Hindlimb muscle (tissue), 1 donor: ENCODE results near the gene PRR33. TPM values are rescaled to one million over a fixed set of nuclear protein-coding genes. Genes with fewer than 3 reads are reported as not detected.
"Not testable (repeated sequence)": the region's sequence is repeated elsewhere in the genome, so short reads cannot be mapped to it uniquely, and the experiment has no call there.

ENCODE experiments used
- DNase-seq: peaks from one replicate; pipeline ENCODE4 v3.0.0-alpha.2; 2013
- polyA plus RNA-seq: library from polyadenylated mRNA; unstranded; fragments of 120-200 nt; gene quantifications from one replicate; pipeline ENCODE4 v1.2.1, GENCODE V29; 2013; ENCODE audit not compliant: insufficient read length

PRR33 gene
- polyA plus RNA-seq: 7.2 TPM

GRCh38 chr11:1891831-1892115 is at the start of gene PRR33:
Gene PRR33 (minus strand): TSS chr11:1891895. CDS start chr11:1890584, 1,311 bp downstream.
- no peak for DNase-seq

GRCh38 chr11:1939788-1940187 is 48.1 kb upstream of the PRR33 start:
- not testable (repeated sequence) for DNase-seq

DNA sequence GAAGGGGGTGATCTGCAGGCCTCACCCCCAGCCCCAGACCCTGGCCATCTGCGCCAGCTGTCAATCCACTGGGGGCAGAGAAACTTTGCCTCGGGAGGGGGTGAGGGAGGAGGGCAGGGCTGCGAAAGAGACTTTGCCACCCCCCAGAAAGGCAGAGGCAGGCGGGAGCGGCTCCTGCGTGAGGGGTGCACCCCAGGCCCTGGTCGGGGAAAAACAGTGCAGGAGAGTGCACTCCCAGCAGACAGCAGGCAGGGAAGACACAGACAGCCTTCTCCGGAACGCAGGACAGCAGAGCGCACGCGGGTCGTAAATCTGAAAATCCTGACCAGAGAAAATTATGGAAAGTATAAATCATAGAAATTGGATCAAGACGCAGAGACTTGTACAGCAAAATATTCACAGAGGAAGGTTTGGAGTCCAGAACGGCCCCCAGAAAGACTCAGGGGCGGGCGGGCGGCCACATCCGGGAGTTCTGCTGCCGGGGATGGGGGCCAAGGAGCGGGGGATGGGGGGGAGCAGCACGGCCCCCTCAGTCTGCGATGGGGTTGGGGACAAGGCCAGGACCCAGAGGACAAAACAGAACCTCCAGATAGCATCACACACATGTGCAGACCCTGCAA is 47.4 kb upstream of the PRR33 start:
- peak; percentile 74 for DNase-seq

GRCh38 chr11:1938343-1939005 is 46.8 kb upstream of the PRR33 start:
- no peak for DNase-seq

GRCh38 chr11:1937616-1938342 is 46.1 kb upstream of the PRR33 start:
- DNase-seq: no peak

- no peak for DNase-seq
Observed at GRCh38 chr11:1936781-1937615, 45.3 kb upstream of the PRR33 start.

DNA sequence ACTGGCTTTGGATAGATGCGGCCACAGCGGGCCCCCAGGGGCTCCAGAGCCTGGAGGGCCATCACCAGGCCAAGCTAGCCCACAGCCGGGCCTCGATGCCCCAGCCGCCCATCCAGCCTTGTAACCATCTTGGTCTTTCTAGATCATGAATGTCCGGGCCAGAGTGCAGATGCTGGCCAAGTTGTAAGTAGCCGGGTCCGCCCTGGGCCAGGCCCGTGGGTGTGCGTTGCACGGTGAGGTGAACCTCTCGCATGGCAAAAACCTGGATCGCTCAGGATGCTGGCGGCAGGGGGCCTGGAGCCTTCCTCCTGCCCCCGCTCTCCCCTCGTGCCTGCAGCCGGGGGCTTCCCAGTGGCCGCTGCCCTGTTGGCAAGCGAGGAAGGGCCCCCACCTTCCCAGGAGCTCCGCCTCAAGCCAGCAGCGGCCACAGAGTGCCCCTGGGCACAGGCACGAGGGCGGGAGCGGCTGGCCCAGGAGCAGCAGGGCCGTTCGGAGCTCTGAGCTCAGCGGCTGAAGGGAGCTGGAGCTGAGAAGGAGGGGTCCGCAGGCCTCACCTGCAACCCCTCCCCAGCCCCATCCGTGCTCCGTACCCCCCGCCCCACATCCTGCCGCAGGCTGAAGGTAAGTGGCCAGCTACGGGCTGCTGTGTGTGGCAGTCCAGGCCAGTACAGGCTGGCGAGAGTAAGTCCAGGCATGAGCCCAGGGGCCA is 44.5 kb upstream of the PRR33 start:
- DNase-seq: no peak

DNA sequence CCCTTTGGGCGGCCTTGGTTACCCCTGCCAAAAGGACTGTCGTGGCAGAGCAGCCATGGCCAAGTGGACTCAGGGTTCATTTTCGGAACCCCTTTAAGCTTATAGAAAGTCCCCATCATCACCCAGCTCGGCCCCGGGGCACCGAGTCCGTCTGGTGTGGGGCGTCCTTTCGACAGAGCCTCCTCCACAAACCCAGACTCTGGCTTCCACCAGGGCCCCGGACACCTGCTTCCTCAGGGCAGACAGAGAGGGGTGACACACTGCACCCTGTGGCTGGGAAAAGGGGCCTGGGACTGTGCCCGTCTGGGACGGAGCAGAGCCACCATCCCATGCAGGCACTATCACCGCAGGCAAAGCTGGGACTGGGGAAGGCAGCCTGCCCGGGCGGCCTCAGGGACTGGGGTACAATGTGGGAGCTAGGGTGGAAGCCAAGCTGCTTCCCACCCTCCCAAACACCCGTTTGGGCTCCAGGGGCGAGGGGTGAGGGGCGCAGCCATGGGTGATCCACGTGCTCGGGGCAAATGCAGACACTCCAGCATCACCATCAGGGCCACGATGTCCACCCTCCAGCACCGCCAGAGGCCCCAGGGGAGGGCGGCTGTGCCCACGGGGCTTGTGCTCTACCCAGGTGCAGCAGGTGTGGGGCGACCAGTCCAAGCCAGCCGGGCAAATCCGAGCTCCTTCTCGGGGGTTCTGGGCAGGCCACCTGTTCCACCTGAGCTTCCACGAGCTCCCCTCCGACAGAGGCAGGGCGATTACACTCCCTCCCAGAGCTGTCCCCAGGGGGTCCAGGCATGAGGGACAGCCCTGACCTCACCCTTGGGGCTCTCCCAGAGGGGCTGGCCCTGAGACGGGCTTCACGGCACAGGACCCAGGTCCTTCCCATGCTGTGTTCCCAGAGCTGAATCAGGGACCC is 43.7 kb upstream of the PRR33 start:
- DNase-seq: no peak

DNA sequence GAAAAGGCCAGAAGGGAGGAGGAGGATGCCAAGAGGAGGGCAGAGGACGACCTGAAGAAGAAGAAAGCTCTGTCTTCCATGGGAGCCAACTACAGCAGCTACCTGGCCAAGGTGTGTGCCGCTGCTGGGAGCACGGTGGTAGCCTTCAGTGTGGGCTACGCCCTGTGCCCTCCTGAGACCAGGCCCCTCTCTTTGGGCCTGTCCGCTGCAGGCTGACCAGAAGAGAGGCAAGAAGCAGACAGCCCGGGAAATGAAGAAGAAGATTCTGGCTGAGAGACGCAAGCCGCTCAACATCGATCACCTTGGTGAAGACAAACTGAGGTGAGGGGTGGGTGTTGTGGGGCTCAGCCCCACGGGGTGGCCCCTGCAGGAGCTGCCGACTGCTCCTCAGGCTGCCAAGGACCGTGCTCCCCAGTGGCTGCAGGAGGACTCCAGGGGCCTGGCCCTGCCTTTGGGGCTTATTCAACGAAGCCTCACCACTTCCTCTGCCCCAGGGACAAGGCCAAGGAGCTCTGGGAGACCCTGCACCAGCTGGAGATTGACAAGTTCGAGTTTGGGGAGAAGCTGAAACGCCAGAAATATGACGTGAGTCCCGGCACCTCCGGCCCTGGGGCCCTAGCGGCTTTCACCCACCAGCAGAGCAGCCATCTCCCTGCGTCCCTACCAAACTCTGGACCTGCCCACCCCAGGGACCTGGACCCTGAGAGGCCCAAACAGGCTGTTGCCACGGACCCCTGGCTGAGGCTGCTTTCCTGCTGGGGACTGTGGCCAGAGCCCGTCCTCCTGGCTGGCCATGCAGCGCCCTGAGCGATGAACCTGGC is 42.9 kb upstream of the PRR33 start:
- DNase-seq: no peak

DNA sequence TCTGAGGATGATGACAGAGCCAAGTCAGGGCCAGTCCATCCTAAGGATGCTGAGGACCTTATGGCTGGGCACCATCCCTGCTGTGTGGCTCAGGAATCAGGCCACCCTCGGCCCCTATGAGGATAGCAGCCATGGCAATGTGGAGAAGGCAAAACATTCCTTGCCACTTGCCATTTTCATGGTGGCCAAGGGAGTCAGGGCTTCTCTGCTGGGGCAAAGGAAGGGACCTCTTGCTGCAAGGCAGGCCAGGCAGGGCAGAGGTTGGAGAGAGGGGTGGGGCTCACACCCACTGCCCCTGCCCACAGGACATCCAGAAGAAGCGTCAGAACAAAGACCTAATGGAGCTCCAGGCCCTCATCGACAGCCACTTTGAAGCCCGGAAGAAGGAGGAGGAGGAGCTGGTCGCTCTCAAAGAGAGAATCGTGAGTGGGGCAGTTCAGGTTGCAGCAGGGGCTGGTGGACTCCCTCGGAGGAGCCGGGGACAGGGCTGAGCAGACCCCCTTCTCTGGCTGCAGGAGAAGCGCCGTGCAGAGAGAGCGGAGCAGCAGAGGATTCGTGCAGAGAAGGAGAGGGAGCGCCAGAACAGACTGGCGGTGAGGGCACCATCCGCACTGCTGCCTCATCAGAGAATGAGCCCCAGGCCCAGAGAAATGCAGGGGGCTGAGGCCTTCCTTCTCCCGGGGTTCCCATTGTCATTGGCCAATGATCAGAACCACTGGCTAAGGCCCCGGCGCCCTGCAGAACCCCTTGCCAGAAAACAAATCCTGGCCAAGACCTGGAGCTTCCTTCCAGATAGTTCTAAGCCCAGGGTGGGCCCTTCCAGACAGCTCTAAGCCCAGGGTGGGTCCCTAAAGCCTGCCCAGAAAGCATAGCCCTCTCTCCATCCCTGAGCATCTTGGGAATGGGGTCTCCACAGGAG is 42.0 kb upstream of the PRR33 start:
- no peak for DNase-seq

- DNase-seq: no peak
Observed at GRCh38 chr11:1932681-1933080, 41.0 kb upstream of the PRR33 start.

- no peak for DNase-seq
Observed at GRCh38 chr11:1932105-1932480, 40.4 kb upstream of the PRR33 start.

GRCh38 chr11:1931341-1932104 is 39.8 kb upstream of the PRR33 start:
- peak; percentile 80 for DNase-seq

GRCh38 chr11:1930462-1930830 is 38.8 kb upstream of the PRR33 start:
- DNase-seq: no peak

- no peak for DNase-seq
Observed at GRCh38 chr11:1929621-1930461, 38.1 kb upstream of the PRR33 start.

DNA sequence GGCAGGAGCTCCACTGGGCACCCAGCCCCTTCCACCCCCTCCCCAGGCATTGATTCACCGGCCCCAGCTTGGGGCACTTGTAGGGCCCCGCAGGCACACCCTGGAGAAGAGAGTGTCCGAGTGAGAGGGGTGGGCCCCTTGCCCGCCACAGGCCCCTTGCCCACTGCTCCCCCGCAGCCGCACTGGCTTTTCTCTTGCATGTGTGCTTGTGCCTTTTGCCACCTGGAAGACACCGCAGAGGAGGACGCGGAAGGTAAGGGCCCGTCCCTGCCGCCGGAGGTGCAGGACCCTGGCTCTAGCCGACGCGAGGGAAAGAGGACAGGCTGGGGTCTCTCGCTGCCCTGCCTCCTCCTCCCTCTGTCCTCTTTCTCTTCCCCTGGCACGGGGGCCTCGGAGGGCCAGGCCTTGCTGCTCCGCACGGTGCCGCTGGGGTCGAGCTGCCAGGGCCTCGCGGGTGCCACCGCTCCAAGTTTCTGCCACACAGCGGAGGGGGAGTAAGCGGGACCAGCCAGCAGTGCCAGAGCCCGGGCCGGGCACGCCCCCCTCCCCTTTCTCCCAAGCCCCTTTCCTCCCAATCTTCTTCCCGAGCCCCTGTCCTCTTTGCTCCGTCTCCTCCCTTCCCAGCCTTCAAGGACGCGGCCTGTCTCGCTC is 37.3 kb upstream of the PRR33 start:
- DNase-seq: no peak

DNA sequence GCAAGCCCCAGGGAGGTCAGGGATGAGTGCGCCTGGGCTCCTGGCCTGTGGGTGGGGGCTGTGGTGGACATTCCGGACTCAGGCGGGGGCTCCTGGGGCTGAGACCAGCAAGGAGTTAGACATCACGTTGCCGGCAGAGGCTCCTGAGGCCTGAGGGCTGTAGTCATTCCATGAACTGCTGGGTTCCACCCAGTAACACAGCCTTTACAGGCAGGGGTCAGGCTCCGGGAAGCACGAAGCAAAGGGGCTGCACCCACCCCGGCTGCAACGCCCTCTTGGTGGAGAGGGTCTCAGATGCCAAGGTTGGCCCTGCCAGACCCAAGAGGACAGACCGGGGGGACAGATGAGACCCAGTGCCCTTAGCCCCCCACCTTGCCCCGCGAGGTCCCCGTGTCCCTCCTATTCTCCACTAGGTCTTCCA is 36.8 kb upstream of the PRR33 start:
- DNase-seq: no peak
